Ishikawa (cell line): ENCODE results near the gene S100A6.

Experiments used
- CEBPB ChIP-seq: IDR thresholded peaks from 2 replicates; pipeline ENCODE4 v1.6.1; 2012
- CREB1 ChIP-seq: IDR thresholded peaks from 2 replicates; pipeline ENCODE4 v1.6.1; 2012; ENCODE audit warnings: low read depth
- EGR1 ChIP-seq: IDR thresholded peaks from 2 replicates; pipeline ENCODE4 v1.6.1; 2012
- EP300 ChIP-seq: IDR thresholded peaks from 2 replicates; pipeline ENCODE4 v1.6.1; 2012; ENCODE audit warnings: borderline replicate concordance
- FOXM1 ChIP-seq: IDR thresholded peaks from 2 replicates; pipeline ENCODE4 v1.6.1; 2012; ENCODE audit warnings: low read depth, borderline replicate concordance
- MAX ChIP-seq: IDR thresholded peaks from 2 replicates; pipeline ENCODE4 v1.6.1; 2012
- NFIC ChIP-seq: IDR thresholded peaks from 2 replicates; pipeline ENCODE4 v1.6.1; 2012
- RAD21 ChIP-seq: IDR thresholded peaks from 2 replicates; pipeline ENCODE4 v1.6.1; 2012; ENCODE audit warnings: low read depth
- REST ChIP-seq: IDR thresholded peaks from 2 replicates; pipeline ENCODE4 v1.6.1; 2012; ENCODE audit warnings: low read depth, mild to moderate bottlenecking
- TAF1 ChIP-seq: IDR thresholded peaks from 2 replicates; pipeline ENCODE4 v1.6.1; 2012; ENCODE audit warnings: low read depth, mild to moderate bottlenecking
- TCF12 ChIP-seq: IDR thresholded peaks from 2 replicates; pipeline ENCODE4 v1.6.1; 2012; ENCODE audit warnings: low read depth
- TEAD4 ChIP-seq: IDR thresholded peaks from 2 replicates; pipeline ENCODE4 v1.6.1; 2012
- USF1 ChIP-seq: IDR thresholded peaks from 2 replicates; pipeline ENCODE4 v1.6.1; 2012
- YY1 ChIP-seq: IDR thresholded peaks from 2 replicates; pipeline ENCODE4 v1.6.1; 2012; ENCODE audit warnings: low read depth
- ZBTB7A ChIP-seq: IDR thresholded peaks from 2 replicates; pipeline ENCODE4 v1.6.1; 2012; ENCODE audit warnings: low read depth

Gene S100A6

GRCh38 chr1:153563483-153563901, 27.7 kb upstream of the S100A6 start:
- TF ChIP-seq FOXM1, result no peak
- TF ChIP-seq USF1, result no peak
- no peak for TF ChIP-seq ZBTB7A
- no peak for TF ChIP-seq REST
- no peak for TF ChIP-seq CEBPB
- no peak for TF ChIP-seq RAD21

- no peak for TF ChIP-seq FOXM1
- no peak for TF ChIP-seq NFIC
- TF ChIP-seq CREB1, result no peak
- TF ChIP-seq TEAD4, result no peak
- TF ChIP-seq EGR1, result no peak
- no peak for TF ChIP-seq TCF12
- no peak for TF ChIP-seq USF1
- TF ChIP-seq RAD21, result no peak
Measured at GRCh38 chr1:153561466-153561985, 25.7 kb upstream of the S100A6 start.

- TF ChIP-seq TAF1, result no peak
- TF ChIP-seq NFIC, result no peak
- no peak for TF ChIP-seq EGR1
- no peak for TF ChIP-seq ZBTB7A
- no peak for TF ChIP-seq TCF12
- TF ChIP-seq YY1, result no peak
- TF ChIP-seq TEAD4, result no peak
- TF ChIP-seq EP300, result no peak
- no peak for TF ChIP-seq USF1
- no peak for TF ChIP-seq FOXM1
- no peak for TF ChIP-seq REST
- TF ChIP-seq CREB1, result no peak
- no peak for TF ChIP-seq RAD21
- TF ChIP-seq MAX, result no peak
- no peak for TF ChIP-seq CEBPB
Measured at GRCh38 chr1:153560771-153561465, 25.1 kb upstream of the S100A6 start.

- TF ChIP-seq YY1 (no peak), CEBPB (no peak), TEAD4 (no peak), TAF1 (no peak), REST (no peak), USF1 (no peak), CREB1 (no peak), ZBTB7A (no peak), MAX (no peak), EGR1 (no peak), FOXM1 (no peak), RAD21 (no peak), NFIC (no peak), EP300 (no peak), TCF12 (no peak)
Measured at GRCh38 chr1:153560241-153560640, 24.4 kb upstream of the S100A6 start.
